ENCODE measurements around the gene TMEM186.
"Not testable (repeated sequence)": the region's sequence is repeated elsewhere in the genome, so short reads cannot be mapped to it uniquely, and the experiment has no call there.

TMEM186 gene

DNA sequence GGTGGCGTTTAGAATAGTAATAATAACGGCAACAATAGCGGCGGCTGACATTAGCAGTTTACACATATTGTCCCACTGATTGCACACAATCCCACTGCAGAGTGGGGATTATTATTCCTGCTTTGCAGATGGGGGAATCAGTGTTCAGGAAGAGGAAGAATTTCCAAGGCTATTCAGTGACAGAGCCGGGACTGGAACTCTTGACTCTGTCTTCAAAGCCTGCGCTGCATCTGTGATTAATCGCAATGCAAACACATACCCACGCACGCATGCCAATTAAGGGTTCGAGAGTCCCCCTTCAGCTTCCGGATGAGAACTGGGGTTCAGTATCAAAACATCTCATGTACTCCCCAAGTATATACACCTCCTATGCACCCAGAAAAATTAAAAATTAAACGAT lies 29.2 kb downstream of the TMEM186 start:
- no peak for DNase-seq

DNA sequence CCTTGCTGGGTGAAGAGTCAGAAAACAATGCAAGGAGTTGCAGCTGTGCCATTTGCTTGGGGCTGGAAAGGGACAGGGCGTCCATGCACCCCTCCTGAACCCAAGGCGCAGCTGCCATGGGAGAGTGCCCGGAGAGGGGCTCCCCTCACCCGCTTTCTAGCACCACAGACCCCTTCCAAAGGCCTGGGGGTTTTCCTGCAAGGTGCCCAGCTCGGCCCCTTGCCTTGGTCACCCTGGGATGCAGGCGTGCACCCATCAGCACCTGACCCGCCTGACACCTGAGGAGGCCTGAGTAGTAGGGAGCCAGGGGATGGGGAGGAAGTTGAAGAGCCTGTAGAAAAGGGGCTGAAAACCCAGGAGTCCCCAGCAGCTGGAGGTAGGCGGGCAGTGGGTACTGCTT lies 30.3 kb downstream of the TMEM186 start:
- DNase-seq, result no peak

DNA sequence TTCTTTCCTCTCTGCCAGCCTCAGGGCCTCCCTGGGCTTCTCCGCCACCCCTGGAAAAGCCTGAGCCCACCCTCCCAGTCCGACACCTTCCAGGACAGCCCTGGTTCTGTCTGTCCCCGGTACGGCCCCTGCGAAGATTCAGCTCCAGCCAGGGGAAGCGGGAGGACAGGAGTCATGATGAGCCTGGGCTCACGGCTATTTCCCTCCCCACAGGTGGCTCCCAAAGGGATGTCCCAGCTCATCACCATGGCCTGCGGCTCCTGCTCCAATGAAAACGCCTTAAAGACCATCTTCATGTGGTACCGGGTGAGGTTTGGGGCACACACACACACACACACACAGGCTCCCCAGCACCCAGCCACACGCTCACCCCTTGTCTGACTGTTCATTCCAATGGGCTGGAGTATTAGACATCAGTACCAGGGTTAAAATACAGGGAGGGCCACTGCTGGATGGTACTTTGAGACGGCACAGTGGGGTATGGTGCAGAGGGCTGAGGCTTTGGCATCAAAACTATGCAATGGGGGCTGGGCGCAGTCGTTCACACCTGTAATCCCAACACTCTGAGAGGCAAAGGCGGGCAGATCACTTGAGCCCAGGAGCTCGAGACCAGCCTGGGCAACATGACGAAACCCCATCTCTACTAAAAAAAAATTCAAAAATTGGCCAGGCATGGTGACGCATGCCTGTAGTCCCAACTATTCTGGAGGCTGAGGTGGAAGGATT lies 32.8 kb downstream of the TMEM186 start:
- DNase-seq, result no peak

DNA sequence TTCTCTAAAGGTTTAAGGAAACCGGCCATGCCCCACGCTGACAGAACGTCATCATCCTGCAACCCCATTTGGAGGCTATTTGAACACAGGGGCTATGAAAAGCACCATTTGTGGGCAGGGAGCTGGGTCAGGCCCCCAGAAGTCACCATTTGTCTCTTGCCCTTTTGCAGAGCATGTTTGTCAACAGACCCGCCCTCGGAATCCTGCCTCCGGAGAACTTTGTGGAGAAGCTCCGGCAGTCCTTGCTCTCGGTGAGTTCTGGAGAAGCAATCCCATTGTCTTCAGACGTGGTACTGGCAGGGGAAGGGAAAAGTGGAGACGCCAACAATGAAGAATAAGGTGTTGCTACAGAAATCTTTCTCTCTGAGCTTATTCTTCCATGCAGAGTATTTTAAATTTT lies 33.5 kb downstream of the TMEM186 start:
- DNase-seq, result no peak

DNA sequence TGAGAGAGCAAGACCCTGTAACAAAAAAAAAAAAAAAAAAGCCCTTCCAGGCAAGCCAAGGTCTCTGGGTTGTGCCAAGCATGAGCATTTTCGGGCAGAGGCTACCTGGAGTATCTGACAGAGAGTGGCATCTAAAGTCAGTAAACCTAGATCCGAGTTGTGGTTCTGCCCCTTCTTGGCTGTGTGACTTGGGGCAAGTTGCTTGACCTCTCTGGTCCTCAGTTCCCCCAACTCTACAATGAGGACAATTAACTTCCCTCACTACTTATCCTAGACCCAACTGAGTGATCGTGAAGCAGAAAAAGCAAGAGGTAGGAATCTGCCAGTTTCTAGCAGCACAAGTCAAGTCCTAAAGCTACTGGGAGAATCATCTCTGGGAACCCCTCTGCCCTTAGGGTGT lies 34.4 kb downstream of the TMEM186 start:
- no peak for DNase-seq

- no peak for DNase-seq
Measured at GRCh38 chr16:8762254-8762653, 35.2 kb downstream of the TMEM186 start.

DNA sequence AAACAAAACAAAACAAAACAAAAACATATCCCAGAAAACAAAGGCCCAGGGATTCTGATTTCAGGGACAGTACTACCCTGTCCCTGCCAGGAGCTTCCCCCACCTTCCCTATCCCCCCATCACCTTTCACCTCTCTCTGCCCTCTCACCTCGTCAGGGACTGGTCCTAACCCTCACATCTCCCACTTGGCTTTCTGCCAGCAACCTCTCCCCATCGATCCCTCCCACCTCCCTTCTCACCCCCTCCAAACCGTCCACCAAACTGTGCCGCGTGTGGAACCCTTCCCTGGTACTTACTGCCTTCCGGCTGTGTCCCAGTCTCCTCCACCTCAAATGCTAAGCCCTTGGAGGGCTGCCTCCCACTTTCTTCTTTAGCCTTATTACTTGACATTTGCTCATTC lies 36.4 kb downstream of the TMEM186 start:
- no peak for DNase-seq

DNA sequence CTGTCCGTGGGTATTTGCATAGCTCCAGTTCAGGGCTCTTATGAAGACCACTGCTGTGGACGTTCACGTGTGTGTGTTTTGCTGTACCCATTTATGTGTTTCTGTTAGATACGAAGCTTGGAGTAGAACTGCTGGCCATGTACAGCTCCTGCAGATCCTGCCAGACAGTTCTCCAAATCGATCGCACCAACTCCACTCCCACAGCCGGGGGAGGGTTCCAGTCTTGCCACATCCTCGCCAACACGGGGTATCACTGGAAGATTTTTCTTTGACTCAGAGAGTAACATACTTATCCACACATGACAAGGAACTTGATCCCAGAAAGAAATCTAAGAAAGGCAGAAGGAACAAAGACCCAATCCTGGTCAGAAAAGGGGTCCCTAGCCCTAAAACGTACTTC lies 37.4 kb downstream of the TMEM186 start:
- no peak for DNase-seq

DNA sequence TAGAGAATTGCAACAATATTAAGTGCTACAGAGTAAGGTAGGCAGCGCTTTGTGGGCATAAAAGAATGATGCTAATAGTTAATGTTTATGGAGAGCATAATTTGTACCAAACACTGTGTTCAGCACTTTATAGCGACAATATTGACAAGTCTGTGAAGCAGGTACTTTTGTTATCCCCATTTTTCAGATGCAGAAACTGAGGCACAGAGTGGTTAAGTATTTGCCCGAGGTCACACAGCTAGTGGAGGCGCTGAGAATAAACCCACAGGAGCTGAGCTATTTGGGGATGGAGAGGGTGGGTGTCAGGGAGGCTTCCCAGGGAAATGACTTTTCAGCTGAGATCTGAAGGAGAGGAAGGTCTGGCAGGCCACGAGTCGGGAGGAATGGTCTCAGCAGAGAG lies 39.4 kb downstream of the TMEM186 start:
- DNase-seq, result no peak

DNA sequence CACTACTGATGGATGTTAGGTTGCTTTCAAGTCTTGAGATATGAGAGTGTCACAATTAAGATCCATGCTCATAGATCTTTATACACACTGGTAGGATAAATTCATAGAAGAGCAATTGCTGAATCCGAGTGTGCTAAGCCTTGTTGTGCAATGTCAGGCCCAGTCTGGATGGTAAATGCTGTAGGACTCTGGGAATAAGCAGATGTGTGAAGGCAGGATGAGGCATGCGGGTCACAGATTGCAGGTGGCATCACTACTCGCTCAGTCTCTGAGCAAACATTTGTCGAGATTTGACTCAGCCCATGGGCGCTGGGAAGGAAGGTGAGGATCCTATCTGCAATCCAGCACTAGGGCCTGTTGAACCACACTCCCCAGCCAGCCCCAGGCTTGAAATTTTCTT lies 40.7 kb downstream of the TMEM186 start:
- no peak for DNase-seq

DNA sequence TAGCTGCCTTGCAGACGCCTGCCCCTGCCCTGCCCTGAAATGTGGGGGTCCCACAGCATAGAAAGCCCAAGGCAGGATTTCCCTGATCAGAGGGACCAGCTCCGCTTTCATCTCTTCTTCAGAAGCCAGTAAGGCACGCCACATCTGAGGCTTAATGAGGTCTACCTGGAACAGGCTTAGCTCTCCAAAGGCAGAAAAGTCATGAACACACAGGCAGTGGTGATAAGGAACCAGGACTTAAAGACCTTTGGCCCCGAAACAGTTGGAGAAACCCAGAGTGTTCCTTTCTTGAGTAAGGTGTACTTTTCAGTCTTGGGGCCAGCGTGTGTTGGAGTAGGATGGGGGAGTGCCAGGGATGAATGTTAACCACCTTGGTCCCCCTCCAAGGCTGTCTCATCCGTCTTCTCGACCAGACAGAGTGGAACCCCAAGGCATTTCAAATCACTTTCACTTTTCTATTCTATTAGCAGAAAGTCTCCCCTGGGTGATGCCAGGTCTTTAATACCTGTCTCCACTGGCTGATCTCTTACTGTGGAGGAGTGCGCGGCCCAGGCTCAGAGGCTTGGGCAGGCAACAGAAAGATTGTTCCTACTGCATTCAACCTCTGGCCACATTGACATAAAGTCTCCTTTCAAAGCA lies 43.9 kb downstream of the TMEM186 start:
- DNase-seq, result no peak

DNA sequence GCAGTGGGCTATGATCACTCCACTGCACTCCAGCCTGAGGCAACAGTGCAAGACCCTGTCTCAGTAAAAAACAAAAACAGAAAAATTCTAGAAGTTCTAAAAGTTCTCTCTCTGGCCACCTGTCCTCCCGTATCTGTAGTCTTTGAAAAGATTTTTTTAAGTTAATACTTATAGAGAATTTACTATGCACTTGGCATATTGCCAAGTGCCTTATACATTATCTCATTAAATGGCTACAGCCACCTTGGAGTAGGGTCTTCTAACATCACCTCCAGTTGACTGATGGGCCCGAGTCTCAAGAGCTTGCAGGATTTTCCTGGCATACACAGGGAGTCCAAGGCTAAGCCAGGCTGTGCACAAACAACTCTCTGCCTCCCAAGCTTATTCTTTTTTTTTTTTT lies 44.7 kb downstream of the TMEM186 start:
- DNase-seq, result no peak

DNA sequence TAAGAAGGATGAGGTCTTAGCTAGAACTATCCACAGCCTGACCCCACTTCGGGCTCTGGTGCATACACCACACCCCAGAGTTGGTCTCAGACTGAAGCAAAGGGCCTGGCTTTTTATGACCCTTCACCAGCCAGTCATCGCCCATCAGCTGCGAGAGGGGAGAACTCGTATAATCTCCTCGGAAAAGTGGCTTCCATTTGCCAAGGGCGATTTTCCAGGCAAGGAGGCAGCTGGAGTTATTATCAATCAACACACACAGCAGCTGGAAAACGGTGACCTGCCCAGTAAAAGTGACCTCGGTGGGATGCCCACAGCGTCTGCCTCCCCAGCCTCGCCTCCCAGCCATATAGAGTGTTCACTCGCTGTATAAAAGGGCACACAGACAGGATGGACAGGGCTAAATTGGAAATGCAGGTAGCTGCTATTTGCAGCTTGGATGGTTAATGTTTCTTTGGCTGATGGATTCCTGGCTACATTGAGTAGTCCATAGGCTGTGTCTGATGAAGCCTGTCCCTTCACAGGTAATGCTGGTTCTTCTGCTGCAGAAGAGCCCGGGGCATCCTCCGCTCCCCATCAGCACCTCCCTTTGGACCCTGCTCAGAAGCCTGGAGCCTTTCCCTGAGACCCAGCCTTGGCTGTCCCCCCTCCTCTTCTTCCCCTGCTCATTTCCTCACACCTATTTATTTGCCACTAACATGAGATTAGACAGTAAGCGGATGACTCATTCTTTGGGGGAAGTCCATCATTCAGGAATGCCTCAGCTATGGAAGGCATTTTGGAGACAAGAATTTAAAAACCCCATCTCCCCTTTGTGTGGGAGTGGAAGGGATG lies 45.7 kb downstream of the TMEM186 start:
- DNase-seq, result no peak

DNA sequence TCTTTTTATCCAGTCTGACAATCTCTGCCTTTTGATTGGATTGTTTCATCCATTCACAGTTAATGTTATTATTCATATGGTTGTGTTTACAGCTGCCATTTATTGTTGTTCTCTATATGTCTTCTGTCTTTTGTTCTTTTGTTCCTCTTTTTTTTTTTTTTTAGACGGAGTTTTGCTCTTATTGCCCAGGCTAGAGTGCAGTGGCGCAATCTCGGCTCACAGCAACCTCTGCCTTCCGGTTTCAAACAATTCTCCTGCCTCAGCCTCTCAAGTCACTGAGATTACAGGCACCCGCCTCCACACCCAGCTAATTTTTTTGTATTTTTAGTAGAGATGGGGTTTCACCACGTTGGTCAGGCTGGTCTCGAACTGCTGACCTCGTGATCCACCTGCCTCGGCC lies 48.5 kb downstream of the TMEM186 start:
- DNase-seq, result not testable (repeated sequence)

Measured in NCI-H187 treated with DMSO at 0.1 percent for 48 hours (cell line).